ENCODE data around the gene C11orf42.

C11orf42 gene, protein sequence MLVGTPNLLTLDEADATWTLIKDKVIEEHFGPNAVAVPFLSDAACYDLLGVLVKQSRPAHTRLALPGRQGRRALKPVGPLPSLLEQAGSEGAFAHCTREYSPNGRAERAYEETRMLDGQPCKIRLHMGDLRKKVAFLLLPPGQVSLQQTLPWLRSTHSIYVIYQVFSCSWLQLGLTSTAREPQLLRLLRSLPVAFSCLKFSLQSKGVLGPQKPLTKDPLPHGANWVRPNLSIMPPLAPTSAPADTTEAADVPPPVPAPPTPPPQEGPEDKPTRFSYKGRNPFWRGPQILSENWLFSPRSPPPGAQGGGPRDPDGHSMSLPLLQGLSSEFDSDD

DNA sequence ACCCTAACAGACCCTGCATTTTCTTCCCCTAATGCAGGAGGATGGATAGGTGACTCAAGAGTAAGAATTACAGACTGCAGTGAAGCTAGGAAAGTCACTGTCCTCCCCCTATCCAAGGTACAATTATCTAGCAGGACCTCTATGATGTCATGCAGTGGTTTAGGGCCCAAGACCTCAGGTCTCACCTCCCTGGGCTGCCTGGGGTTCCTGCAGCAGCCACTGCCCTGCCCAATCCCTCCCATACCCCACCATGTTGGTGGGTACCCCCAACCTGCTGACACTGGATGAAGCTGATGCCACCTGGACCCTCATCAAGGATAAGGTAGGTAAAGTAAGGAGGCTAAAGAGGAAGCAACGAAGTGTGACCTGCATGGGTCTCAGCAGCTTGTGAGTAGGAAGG is at the start of gene C11orf42:
C11orf42 (plus strand) TSS at position 192 of the 400 bp plus-strand sequence; CDS start at position 251, 59 bp downstream.
- H3K27ac ChIP-seq, result no peak within 1 kb of the TSS
- TF ChIP-seq, protein P1, sequence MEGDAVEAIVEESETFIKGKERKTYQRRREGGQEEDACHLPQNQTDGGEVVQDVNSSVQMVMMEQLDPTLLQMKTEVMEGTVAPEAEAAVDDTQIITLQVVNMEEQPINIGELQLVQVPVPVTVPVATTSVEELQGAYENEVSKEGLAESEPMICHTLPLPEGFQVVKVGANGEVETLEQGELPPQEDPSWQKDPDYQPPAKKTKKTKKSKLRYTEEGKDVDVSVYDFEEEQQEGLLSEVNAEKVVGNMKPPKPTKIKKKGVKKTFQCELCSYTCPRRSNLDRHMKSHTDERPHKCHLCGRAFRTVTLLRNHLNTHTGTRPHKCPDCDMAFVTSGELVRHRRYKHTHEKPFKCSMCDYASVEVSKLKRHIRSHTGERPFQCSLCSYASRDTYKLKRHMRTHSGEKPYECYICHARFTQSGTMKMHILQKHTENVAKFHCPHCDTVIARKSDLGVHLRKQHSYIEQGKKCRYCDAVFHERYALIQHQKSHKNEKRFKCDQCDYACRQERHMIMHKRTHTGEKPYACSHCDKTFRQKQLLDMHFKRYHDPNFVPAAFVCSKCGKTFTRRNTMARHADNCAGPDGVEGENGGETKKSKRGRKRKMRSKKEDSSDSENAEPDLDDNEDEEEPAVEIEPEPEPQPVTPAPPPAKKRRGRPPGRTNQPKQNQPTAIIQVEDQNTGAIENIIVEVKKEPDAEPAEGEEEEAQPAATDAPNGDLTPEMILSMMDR (conservative IDR thresholded peaks at IDR 0.05), result no peak
- TF ChIP-seq ZFX (IDR thresholded peaks at IDR 0.05), result no peak

DNA sequence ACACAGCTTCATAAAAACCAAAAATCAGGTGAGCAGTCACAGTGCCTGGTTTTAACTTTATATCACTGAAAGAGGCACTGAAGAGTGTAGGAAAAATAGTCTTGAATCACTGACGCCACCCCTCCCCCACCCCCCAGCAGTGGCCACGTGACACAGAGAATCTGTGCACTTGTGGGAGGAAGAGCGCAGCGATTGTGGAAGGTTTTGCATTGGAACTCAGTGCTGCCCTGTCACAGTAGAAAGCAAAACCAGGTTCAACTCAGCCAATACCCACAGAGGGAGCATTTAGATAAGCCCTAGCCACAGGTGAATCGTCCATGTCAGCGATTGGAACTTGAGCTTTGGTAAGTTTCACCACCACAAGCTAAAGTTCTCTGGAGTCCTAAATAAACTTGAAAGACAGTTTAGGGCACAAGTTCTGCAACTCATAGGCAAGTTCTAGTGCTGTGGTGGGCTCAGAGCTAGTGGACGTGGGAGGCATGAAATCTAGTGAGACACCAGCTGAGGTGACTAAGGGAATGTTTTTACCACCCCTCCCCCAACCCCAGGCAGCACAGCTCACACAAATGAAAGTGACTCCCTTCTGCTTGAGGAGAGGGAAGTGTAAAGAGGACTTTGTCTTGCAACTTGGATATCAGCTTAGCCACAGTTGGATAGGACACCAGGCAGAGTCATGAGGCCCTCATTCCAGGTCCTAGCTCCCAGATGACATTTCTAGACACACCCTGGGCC is 48.6 kb upstream of the C11orf42 start:
- no peak for TF ChIP-seq ZFX (IDR thresholded peaks at IDR 0.05)
- TF ChIP-seq, protein P1 (conservative IDR thresholded peaks at IDR 0.05), result no peak
- no peak overlapping the region for H3K27ac ChIP-seq

DNA sequence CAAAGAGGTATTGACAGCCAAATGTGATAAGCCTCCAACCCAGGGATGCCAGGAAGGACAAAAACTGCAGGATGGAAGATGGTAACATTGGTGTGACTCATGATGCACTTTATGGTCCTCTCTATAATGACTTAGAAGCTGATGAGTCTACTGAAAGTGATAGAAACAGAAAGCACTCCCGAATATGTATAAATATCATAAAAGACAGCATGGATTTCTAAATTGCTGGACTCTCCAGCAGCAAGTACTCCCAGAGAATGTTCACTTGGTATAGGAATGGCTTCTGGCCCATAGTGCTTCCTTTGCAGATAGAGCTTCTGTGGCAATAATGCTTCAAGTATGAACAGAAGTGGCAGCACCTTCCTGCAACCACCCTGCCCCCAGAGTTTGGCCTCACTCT is 35.1 kb upstream of the C11orf42 start, which contains the start of gene OR52B2:
OR52B2 (minus strand) TSS at position 101 of the 400 bp plus-strand sequence; CDS start at position 101, 0 bp downstream.
- no peak within 1 kb of the TSS for H3K27ac ChIP-seq
- TF ChIP-seq, protein P1 (conservative IDR thresholded peaks at IDR 0.05), result no peak
- no peak for TF ChIP-seq ZFX (IDR thresholded peaks at IDR 0.05)

DNA sequence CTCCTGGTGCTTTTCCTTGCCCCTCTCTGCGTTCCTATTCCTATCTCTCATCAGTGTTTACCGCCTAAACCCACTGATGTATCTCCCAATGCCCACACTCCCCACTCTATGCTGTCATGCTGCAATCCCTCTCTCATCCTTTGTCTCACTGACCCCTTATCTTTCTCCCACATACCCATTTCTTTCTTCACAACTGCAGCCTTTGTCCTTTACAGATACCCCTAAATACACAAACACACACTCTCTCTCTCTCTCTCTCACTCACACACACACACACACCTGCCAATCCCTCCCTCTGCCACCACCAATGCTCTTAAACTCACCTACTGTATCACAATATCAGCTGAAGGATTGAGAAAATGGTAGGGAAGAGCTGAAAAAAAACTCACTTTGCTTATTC is 29.9 kb upstream of the C11orf42 start:
- no peak overlapping the region for H3K27ac ChIP-seq
- TF ChIP-seq, protein P1 (conservative IDR thresholded peaks at IDR 0.05), result no peak
- TF ChIP-seq ZFX (IDR thresholded peaks at IDR 0.05), result no peak

DNA sequence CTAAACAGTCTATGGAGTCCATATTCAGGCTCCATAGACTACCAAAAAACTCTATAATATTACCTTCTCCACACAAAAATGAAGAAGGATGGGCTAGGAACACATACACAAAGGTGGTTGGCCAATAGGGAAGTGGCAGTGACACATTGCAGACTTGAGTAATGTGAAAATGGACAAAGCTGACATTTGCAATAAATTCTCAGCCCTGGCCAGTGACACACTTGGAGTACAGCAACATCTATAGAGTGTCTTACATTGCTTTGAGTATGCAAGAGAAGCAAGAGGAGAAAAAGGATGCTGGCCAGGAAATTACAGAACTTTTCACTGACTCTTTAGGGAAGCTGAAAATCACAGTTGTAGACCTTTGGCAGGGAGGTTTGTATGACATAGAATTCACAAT is 13.6 kb upstream of the C11orf42 start:
- TF ChIP-seq, protein P1 (conservative IDR thresholded peaks at IDR 0.05), result no peak
- H3K27ac ChIP-seq, result no peak overlapping the region

DNA sequence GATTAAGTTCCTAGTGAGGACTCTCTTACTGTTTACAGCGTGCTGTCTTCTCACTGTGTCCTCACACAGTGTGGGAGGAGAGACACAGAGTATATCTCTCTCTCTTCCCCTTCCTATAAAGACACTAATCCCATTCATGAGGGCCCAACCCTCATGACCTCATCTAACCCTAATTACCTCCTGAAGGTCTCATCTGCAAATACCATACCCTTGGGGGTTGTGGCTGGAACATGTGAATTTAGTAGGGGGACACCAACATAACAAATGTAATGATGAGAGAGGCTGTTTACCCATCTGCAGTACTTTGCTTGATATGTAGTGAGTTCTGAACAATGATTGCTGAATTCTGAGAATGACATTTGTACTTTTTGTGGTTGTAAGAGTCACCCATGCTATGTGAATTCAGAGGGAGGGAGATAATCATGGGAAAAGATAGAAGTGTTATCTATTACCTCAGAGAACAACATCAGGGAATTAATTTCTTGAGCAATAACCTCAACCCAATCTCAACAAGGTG is 11.2 kb upstream of the C11orf42 start:
- no peak for TF ChIP-seq ZFX (IDR thresholded peaks at IDR 0.05)
- TF ChIP-seq, protein P1 (conservative IDR thresholded peaks at IDR 0.05), result no peak

DNA sequence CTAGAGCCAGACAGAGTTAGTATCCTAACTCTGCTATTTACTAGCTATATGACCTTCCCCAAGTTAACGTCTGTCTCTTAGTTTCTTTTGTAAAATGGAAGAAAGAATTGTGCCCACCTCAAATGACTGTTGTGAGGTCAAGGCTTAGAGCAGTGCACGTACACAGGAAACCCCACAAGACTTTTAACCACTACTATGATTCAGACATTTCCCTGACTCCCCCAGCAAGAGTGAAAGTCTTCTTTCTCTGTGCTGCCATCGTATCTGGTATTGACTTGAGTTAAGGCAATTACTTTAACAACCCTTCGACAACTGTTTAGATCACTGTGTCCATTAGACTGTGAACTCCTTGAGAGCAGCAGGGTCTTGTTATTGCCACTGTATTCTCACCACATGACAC is 9.0 kb upstream of the C11orf42 start:
- no peak overlapping the region for H3K27ac ChIP-seq

More for the DNA sequence above, 11.2 kb upstream of the C11orf42 start:
- H3K27ac ChIP-seq, result no peak overlapping the region

More for the DNA sequence above, 9.0 kb upstream of the C11orf42 start:
- TF ChIP-seq, protein P1 (conservative IDR thresholded peaks at IDR 0.05), result no peak
- TF ChIP-seq ZFX (IDR thresholded peaks at IDR 0.05), result no peak
